ENCODE results near the gene KLF16.

DNA sequence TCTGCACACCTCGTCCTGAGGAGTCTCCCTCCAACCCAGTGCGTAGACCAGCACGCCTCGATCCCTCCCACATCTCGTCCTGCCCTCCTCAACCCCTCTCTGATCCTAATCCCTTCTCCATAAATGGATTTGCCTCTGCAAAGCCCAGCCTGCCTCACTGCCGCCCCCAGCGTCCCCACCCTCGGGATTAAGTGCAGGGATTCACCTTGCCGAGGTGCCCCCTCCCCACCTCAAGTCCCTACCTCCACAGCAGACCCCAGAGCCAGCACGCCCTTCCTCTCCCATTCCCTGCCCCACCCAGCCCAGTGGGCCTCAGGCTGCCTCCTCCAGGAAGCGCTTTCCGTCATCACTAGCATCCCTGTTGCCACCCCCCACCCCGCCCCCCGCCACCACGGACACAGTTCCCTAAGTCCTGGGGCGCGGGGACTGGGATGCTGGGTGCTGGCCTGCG is 4.0 kb downstream of the KLF16 start:
- TF ChIP-seq, protein P1, sequence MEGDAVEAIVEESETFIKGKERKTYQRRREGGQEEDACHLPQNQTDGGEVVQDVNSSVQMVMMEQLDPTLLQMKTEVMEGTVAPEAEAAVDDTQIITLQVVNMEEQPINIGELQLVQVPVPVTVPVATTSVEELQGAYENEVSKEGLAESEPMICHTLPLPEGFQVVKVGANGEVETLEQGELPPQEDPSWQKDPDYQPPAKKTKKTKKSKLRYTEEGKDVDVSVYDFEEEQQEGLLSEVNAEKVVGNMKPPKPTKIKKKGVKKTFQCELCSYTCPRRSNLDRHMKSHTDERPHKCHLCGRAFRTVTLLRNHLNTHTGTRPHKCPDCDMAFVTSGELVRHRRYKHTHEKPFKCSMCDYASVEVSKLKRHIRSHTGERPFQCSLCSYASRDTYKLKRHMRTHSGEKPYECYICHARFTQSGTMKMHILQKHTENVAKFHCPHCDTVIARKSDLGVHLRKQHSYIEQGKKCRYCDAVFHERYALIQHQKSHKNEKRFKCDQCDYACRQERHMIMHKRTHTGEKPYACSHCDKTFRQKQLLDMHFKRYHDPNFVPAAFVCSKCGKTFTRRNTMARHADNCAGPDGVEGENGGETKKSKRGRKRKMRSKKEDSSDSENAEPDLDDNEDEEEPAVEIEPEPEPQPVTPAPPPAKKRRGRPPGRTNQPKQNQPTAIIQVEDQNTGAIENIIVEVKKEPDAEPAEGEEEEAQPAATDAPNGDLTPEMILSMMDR (IDR thresholded peaks at IDR 0.05; ENCODE audit: low read length) = no peak
- TF ChIP-seq EZH2 (IDR thresholded peaks at IDR 0.05; ENCODE audit: borderline replicate concordance, low read length) = no peak

All from OCI-LY1 (cell line).